ENCODE results near the gene ITIH2. TPM values are rescaled to one million over a fixed set of nuclear protein-coding genes. Genes with fewer than 3 reads are reported as not detected.

Gene ITIH2
- total and polyA plus RNA-seq, 9 of the 15 experiments (the other 6 are each of a cell fraction or from before 2014, with no cell fraction given): 0.66 TPM; not detected in 8

- no peak for TF ChIP-seq PURB (CRISPR knock-in tag; IDR thresholded peaks at IDR 0.05; ENCODE audit: low read depth)
- TF ChIP-seq ZNF347 (CRISPR knock-in tag; IDR thresholded peaks at IDR 0.05; ENCODE audit: low read depth): no peak
- no peak for TF ChIP-seq ZNF175 (CRISPR knock-in tag; IDR thresholded peaks at IDR 0.05; ENCODE audit: low read depth)
- TF ChIP-seq SMAD4 (CRISPR knock-in tag; conservative IDR thresholded peaks at IDR 0.05): no peak
- TF ChIP-seq FOXK1 (CRISPR knock-in tag; IDR thresholded peaks at IDR 0.05; ENCODE audit: borderline replicate concordance): no peak
- no peak for TF ChIP-seq NFATC3 (IDR thresholded peaks at IDR 0.05)
- 0 out of 4 replicates have a peak, but pooled peaks have one; percentile 44 to 50 for TF ChIP-seq KDM1A (IDR thresholded peaks at IDR 0.05)
- 0 out of 2 replicates have a peak, but pooled peaks have one; percentile 10 for TF ChIP-seq MAFG (tag; conservative IDR thresholded peaks at IDR 0.05)
- no peak for TF ChIP-seq E2F4 (CRISPR knock-in tag; IDR thresholded peaks at IDR 0.05; ENCODE audit: low read depth)
- TF ChIP-seq ZBTB1 (CRISPR knock-in tag; IDR thresholded peaks at IDR 0.05; ENCODE audit: borderline replicate concordance, low read depth): no peak
- TF ChIP-seq MTA3 (IDR thresholded peaks at IDR 0.05; ENCODE audit: borderline replicate concordance): no peak
- no peak for TF ChIP-seq ZNF77 (CRISPR knock-in tag; IDR thresholded peaks at IDR 0.05)
- no peak for TF ChIP-seq YBX1 (IDR thresholded peaks at IDR 0.05)
- peak; percentile 35; the same call in 1 of the 2 replicates for TF ChIP-seq ZNF316 (IDR thresholded peaks at IDR 0.05)
- TF ChIP-seq ZNF609 (CRISPR knock-in tag; IDR thresholded peaks at IDR 0.05; ENCODE audit: borderline replicate concordance): no peak
- no peak for TF ChIP-seq ZBTB8A (IDR thresholded peaks at IDR 0.05; ENCODE audit: partially characterized antibody)
- TF ChIP-seq ZFP91 (CRISPR knock-in tag; IDR thresholded peaks at IDR 0.05): no peak
Observed at GRCh38 chr10:7763929-7764328, 60.8 kb downstream of the ITIH2 start (continued).

Data from K562 (cell line).